GM23338 (cell line): ENCODE measurements around the gene ENOX1.

Experiments used
- CREB1 ChIP-seq: fragments of 250-450 bp; sonication (Bioruptor Pico); IDR thresholded peaks from 2 replicates; pipeline ENCODE4 v1.5.0; 2020; ENCODE audit warnings: low read depth, mild to moderate bottlenecking, moderate library complexity
- EZH2 ChIP-seq: fragments of 200-600 bp; sonication (generic); IDR thresholded peaks from one replicate; pipeline ENCODE4 v1.8.0; 2017; ENCODE audit warnings: antibody characterized with exemption, mild to moderate bottlenecking, low read depth; ENCODE audit not compliant: unreplicated experiment
- EZH2phosphoT487 ChIP-seq: fragments of 200-600 bp; sonication (generic); IDR thresholded peaks from one replicate; pipeline ENCODE4 v1.8.1; 2018; ENCODE audit warnings: antibody characterized with exemption; ENCODE audit not compliant: unreplicated experiment
- POLR2AphosphoS5 ChIP-seq: IDR thresholded peaks from 2 replicates; pipeline ENCODE4 v1.6.1; 2016; ENCODE audit warnings: antibody characterized with exemption, low read depth
- ZNF331 ChIP-seq: fragments of 250-450 bp; sonication (Bioruptor Pico); IDR thresholded peaks from 2 replicates; pipeline ENCODE4 v1.5.0; 2020; ENCODE audit warnings: low read depth, mild to moderate bottlenecking, moderate library complexity
- TF ChIP-seq, protein P1 (sequence below), 2 experiments: fragments of 200-600 bp in 1 of 2; sonication (generic) in 1 of 2; conservative IDR thresholded peaks; 2 replicates each; pipeline versions ENCODE4 v1.5.1 to v1.6.1; 2016 to 2017; ENCODE audit warnings: antibody characterized with exemption in 2 of 2, low read depth in 2 of 2, mild to moderate bottlenecking in 2 of 2, moderate library complexity in 1 of 2
- TF ChIP-seq, protein P2 (sequence below): IDR thresholded peaks from 2 replicates; pipeline ENCODE4 v1.6.1; 2016; ENCODE audit warnings: antibody characterized with exemption
- TF ChIP-seq, protein P3 (sequence below): IDR thresholded peaks from one replicate; pipeline ENCODE4 v1.6.1; 2018; ENCODE audit warnings: antibody characterized with exemption; ENCODE audit not compliant: unreplicated experiment

DNA sequence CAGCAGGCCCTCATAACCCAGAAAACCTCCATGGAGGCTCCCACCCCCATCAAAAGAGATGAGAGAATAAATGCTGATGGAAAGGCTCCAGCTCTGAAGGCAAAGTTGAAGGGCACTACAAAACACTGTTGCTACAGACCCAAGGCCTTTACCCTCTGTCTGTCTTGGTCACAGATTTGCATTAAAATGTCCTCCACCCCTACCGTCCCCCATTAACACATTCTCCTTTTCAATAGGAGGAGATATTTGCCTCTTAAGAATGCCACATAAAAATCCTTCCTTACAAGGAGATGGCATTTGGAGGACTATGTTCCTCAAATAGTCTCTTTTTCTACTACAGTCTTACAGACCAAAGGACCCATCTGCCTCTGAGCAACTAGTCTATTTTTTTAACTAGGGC is 361.5 kb downstream of the ENOX1 start:
- TF ChIP-seq EZH2: no peak
- TF ChIP-seq, protein P1, sequence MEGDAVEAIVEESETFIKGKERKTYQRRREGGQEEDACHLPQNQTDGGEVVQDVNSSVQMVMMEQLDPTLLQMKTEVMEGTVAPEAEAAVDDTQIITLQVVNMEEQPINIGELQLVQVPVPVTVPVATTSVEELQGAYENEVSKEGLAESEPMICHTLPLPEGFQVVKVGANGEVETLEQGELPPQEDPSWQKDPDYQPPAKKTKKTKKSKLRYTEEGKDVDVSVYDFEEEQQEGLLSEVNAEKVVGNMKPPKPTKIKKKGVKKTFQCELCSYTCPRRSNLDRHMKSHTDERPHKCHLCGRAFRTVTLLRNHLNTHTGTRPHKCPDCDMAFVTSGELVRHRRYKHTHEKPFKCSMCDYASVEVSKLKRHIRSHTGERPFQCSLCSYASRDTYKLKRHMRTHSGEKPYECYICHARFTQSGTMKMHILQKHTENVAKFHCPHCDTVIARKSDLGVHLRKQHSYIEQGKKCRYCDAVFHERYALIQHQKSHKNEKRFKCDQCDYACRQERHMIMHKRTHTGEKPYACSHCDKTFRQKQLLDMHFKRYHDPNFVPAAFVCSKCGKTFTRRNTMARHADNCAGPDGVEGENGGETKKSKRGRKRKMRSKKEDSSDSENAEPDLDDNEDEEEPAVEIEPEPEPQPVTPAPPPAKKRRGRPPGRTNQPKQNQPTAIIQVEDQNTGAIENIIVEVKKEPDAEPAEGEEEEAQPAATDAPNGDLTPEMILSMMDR (conservative IDR thresholded peaks at IDR 0.05; ENCODE audit: low read depth in 2 of 2): no peak
- TF ChIP-seq, protein P2, sequence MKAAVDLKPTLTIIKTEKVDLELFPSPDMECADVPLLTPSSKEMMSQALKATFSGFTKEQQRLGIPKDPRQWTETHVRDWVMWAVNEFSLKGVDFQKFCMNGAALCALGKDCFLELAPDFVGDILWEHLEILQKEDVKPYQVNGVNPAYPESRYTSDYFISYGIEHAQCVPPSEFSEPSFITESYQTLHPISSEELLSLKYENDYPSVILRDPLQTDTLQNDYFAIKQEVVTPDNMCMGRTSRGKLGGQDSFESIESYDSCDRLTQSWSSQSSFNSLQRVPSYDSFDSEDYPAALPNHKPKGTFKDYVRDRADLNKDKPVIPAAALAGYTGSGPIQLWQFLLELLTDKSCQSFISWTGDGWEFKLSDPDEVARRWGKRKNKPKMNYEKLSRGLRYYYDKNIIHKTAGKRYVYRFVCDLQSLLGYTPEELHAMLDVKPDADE: no peak
- no peak for TF ChIP-seq EZH2phosphoT487
- TF ChIP-seq, protein P3, sequence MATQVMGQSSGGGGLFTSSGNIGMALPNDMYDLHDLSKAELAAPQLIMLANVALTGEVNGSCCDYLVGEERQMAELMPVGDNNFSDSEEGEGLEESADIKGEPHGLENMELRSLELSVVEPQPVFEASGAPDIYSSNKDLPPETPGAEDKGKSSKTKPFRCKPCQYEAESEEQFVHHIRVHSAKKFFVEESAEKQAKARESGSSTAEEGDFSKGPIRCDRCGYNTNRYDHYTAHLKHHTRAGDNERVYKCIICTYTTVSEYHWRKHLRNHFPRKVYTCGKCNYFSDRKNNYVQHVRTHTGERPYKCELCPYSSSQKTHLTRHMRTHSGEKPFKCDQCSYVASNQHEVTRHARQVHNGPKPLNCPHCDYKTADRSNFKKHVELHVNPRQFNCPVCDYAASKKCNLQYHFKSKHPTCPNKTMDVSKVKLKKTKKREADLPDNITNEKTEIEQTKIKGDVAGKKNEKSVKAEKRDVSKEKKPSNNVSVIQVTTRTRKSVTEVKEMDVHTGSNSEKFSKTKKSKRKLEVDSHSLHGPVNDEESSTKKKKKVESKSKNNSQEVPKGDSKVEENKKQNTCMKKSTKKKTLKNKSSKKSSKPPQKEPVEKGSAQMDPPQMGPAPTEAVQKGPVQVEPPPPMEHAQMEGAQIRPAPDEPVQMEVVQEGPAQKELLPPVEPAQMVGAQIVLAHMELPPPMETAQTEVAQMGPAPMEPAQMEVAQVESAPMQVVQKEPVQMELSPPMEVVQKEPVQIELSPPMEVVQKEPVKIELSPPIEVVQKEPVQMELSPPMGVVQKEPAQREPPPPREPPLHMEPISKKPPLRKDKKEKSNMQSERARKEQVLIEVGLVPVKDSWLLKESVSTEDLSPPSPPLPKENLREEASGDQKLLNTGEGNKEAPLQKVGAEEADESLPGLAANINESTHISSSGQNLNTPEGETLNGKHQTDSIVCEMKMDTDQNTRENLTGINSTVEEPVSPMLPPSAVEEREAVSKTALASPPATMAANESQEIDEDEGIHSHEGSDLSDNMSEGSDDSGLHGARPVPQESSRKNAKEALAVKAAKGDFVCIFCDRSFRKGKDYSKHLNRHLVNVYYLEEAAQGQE: no peak
- no peak for TF ChIP-seq POLR2AphosphoS5
- no peak for TF ChIP-seq CREB1 (CRISPR knock-in tag)
- no peak for TF ChIP-seq ZNF331 (CRISPR knock-in tag)
